OCI-LY1 (cell line): Measurements from ENCODE around the gene NMRK2.
"Not testable (repeated sequence)": the region's sequence is repeated elsewhere in the genome, so short reads cannot be mapped to it uniquely, and the experiment has no call there.

Experiments
- EZH2 ChIP-seq: fragments of 200-600 bp; sonication (generic), shearing (Covaris generic); IDR thresholded peaks from 2 replicates; pipeline ENCODE4 v1.8.0; 2017; ENCODE audit warnings: borderline replicate concordance, mixed run types, mild to moderate bottlenecking, antibody characterized with exemption, low read length, moderate library complexity, mixed read lengths
- TF ChIP-seq, protein P1 (sequence below): fragments of 200-600 bp; sonication (generic), shearing (Covaris generic); IDR thresholded peaks from 2 replicates; pipeline ENCODE4 v1.5.1; 2017; ENCODE audit warnings: mild to moderate bottlenecking, antibody characterized with exemption, low read length, moderate library complexity, mixed read lengths

- TF ChIP-seq, protein P1, sequence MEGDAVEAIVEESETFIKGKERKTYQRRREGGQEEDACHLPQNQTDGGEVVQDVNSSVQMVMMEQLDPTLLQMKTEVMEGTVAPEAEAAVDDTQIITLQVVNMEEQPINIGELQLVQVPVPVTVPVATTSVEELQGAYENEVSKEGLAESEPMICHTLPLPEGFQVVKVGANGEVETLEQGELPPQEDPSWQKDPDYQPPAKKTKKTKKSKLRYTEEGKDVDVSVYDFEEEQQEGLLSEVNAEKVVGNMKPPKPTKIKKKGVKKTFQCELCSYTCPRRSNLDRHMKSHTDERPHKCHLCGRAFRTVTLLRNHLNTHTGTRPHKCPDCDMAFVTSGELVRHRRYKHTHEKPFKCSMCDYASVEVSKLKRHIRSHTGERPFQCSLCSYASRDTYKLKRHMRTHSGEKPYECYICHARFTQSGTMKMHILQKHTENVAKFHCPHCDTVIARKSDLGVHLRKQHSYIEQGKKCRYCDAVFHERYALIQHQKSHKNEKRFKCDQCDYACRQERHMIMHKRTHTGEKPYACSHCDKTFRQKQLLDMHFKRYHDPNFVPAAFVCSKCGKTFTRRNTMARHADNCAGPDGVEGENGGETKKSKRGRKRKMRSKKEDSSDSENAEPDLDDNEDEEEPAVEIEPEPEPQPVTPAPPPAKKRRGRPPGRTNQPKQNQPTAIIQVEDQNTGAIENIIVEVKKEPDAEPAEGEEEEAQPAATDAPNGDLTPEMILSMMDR = not testable (repeated sequence)
- TF ChIP-seq EZH2 = not testable (repeated sequence)
These were observed 19.9 kb downstream of the NMRK2 start for GRCh38 chr19:3952755-3953276.
